HG03558 (cell line): ENCODE data around the gene TMEM184A.

ENCODE experiments used
- ATAC-seq: cut with Tn5 transposase; IDR thresholded peaks from one replicate; pipeline ENCODE4 v1.9.1; 2021; ENCODE audit warnings: moderate number of reproducible peaks; ENCODE audit not compliant: unreplicated experiment; ENCODE audit errors: extremely low read depth

Gene TMEM184A

GRCh38 chr7:1509226-1509625, 46.8 kb downstream of the TMEM184A start:
- ATAC-seq: no peak

GRCh38 chr7:1508277-1508758, 47.7 kb downstream of the TMEM184A start:
- ATAC-seq: no peak

GRCh38 chr7:1505731-1506550, 50.1 kb downstream of the TMEM184A start:
- ATAC-seq: no peak

- peak; percentile 52 for ATAC-seq
These were observed 51.9 kb downstream of the TMEM184A start, which contains the start of gene INTS1 for GRCh38 chr7:1503816-1504775. Gene INTS1 (minus strand): TSS chr7:1504389. CDS start chr7:1503960, 429 bp downstream.

- no peak for ATAC-seq
These were observed 52.6 kb downstream of the TMEM184A start for GRCh38 chr7:1503390-1503789.

- ATAC-seq: no peak
These were observed 53.2 kb downstream of the TMEM184A start for GRCh38 chr7:1502845-1503244.

- no peak for ATAC-seq
These were observed 54.3 kb downstream of the TMEM184A start for GRCh38 chr7:1501487-1502270.

GRCh38 chr7:1500064-1500807, 55.8 kb downstream of the TMEM184A start:
- ATAC-seq: no peak

GRCh38 chr7:1499367-1500029, 56.5 kb downstream of the TMEM184A start:
- ATAC-seq: no peak

GRCh38 chr7:1498370-1499305, 57.4 kb downstream of the TMEM184A start:
- ATAC-seq: no peak

GRCh38 chr7:1497293-1497927, 58.6 kb downstream of the TMEM184A start:
- no peak for ATAC-seq

- no peak for ATAC-seq
These were observed 59.3 kb downstream of the TMEM184A start for GRCh38 chr7:1496531-1497292.

GRCh38 chr7:1495564-1496242, 60.3 kb downstream of the TMEM184A start:
- no peak for ATAC-seq

- no peak for ATAC-seq
These were observed 61.0 kb downstream of the TMEM184A start for GRCh38 chr7:1494866-1495563.

- ATAC-seq: no peak
These were observed 61.6 kb downstream of the TMEM184A start for GRCh38 chr7:1494447-1494846.
